H9 (cell line): ENCODE measurements around the gene KCNIP3. TPM values are rescaled to one million over a fixed set of nuclear protein-coding genes. Genes with fewer than 3 reads are reported as not detected.

Experiments used
- DNase-seq: peaks from one replicate; pipeline ENCODE4 v3.0.0-alpha.2; 2017
- H2AFZ ChIP-seq: one replicate; pipeline ENCODE4 v1.6.1; 2013; ENCODE audit warnings: mild to moderate bottlenecking, low read length, control low read depth, moderate library complexity
- H2AK5ac ChIP-seq: 2 replicates; pipeline ENCODE4 v1.6.1; 2013; ENCODE audit warnings: low read length, control low read depth, mixed read lengths; ENCODE audit not compliant: insufficient read length
- H2BK120ac ChIP-seq: one replicate; pipeline ENCODE4 v1.6.1; 2013; ENCODE audit warnings: low read depth, mild to moderate bottlenecking, low read length, control low read depth, inconsistent platforms; ENCODE audit not compliant: poor library complexity, severe bottlenecking
- H2BK12ac ChIP-seq: 2 replicates; pipeline ENCODE4 v1.6.1; 2013; ENCODE audit warnings: low read length, control low read depth, mixed read lengths, low read depth; ENCODE audit not compliant: insufficient read length
- H2BK15ac ChIP-seq: 2 replicates; pipeline ENCODE4 v1.6.1; 2013; ENCODE audit warnings: low read depth, low read length, control low read depth
- H2BK20ac ChIP-seq: one replicate; pipeline ENCODE4 v1.6.1; 2013; ENCODE audit warnings: low read depth, mild to moderate bottlenecking, low read length, control low read depth, inconsistent platforms; ENCODE audit not compliant: poor library complexity, severe bottlenecking
- H2BK5ac ChIP-seq: 2 replicates; pipeline ENCODE4 v1.6.1; 2013; ENCODE audit warnings: low read length, control low read depth, mixed read lengths; ENCODE audit not compliant: insufficient read length
- H3K14ac ChIP-seq: 2 replicates; pipeline ENCODE4 v1.6.1; 2013; ENCODE audit warnings: low read length, control low read depth; ENCODE audit not compliant: insufficient read depth
- H3K18ac ChIP-seq: 2 replicates; pipeline ENCODE4 v1.6.1; 2013; ENCODE audit warnings: low read depth, mild to moderate bottlenecking, mixed read lengths, low read length, control low read depth; ENCODE audit not compliant: insufficient read length
- H3K23ac ChIP-seq: 2 replicates; pipeline ENCODE4 v1.6.1; 2013; ENCODE audit warnings: low read length, control low read depth, mixed read lengths, low read depth; ENCODE audit not compliant: insufficient read length
- H3K23me2 ChIP-seq: 2 replicates; pipeline ENCODE4 v1.6.1; 2013; ENCODE audit warnings: low read depth, mild to moderate bottlenecking, mixed read lengths, low read length, control low read depth; ENCODE audit not compliant: insufficient read length, poor library complexity, severe bottlenecking
- H3K27ac ChIP-seq: 2 replicates; pipeline ENCODE4 v1.5.1; 2013; ENCODE audit warnings: low read length, control low read depth, mixed read lengths, low read depth; ENCODE audit not compliant: insufficient read length
- H3K27me3 ChIP-seq: 2 replicates; pipeline ENCODE4 v1.6.1; 2013; ENCODE audit warnings: low read length, control low read depth, inconsistent platforms; ENCODE audit not compliant: insufficient read depth
- H3K4ac ChIP-seq: 2 replicates; pipeline ENCODE4 v1.6.1; 2013; ENCODE audit warnings: low read depth, mild to moderate bottlenecking, control low read depth, inconsistent platforms, low read length, moderate library complexity
- H3K4me1 ChIP-seq: 2 replicates; pipeline ENCODE4 v1.6.1; 2013; ENCODE audit warnings: low read length, control low read depth, inconsistent platforms; ENCODE audit not compliant: insufficient read depth
- H3K4me2 ChIP-seq: 2 replicates; pipeline ENCODE4 v1.6.1; 2013; ENCODE audit warnings: low read length, control low read depth, mixed read lengths; ENCODE audit not compliant: insufficient read length, insufficient read depth
- H3K56ac ChIP-seq: 2 replicates; pipeline ENCODE4 v1.6.1; 2013; ENCODE audit warnings: low read depth, mild to moderate bottlenecking, mixed read lengths, low read length, control low read depth; ENCODE audit not compliant: insufficient read length
- H3K79me1 ChIP-seq: 2 replicates; pipeline ENCODE4 v1.6.1; 2013; ENCODE audit warnings: low read depth, mild to moderate bottlenecking, moderate library complexity, low read length, control low read depth, inconsistent platforms; ENCODE audit not compliant: insufficient read depth, poor library complexity, severe bottlenecking
- H3K79me2 ChIP-seq: 2 replicates; pipeline ENCODE4 v1.6.1; 2013; ENCODE audit warnings: low read length, control low read depth, inconsistent platforms; ENCODE audit not compliant: insufficient read depth
- H3K9ac ChIP-seq: 2 replicates; pipeline ENCODE4 v1.6.1; 2013; ENCODE audit warnings: low read length, control low read depth, mixed read lengths; ENCODE audit not compliant: insufficient read length; ENCODE audit errors: extremely low read depth
- H3K9me3 ChIP-seq: one replicate; pipeline ENCODE4 v1.6.1; 2013; ENCODE audit warnings: low read depth, low read length, inconsistent platforms; ENCODE audit not compliant: control insufficient read depth
- H3T11ph ChIP-seq: one replicate; pipeline ENCODE4 v1.6.1; 2013; ENCODE audit warnings: mild to moderate bottlenecking, low read length, control low read depth, inconsistent platforms
- H4K20me1 ChIP-seq: one replicate; pipeline ENCODE4 v1.6.1; 2013; ENCODE audit not compliant: control insufficient read depth, insufficient read length, insufficient read depth
- H4K5ac ChIP-seq: 2 replicates; pipeline ENCODE4 v1.6.1; 2013; ENCODE audit warnings: low read depth, mild to moderate bottlenecking, mixed read lengths, low read length, control low read depth; ENCODE audit not compliant: insufficient read length
- H4K8ac ChIP-seq: replicated peaks from 2 replicates; pipeline ENCODE4 v1.6.1; 2013; ENCODE audit warnings: low read length, control low read depth, mixed read lengths, low read depth; ENCODE audit not compliant: insufficient read length
- H4K91ac ChIP-seq: 2 replicates; pipeline ENCODE4 v1.6.1; 2013; ENCODE audit warnings: low read depth, mild to moderate bottlenecking, moderate library complexity, mixed read lengths, low read length, control low read depth; ENCODE audit not compliant: insufficient read length
- H3K27ac Mint-ChIP-seq, 3 experiments: 2 replicates in 2 of 3; 3 replicates in 1 of 3; pipeline ENCODE4 v1.8.0; 2020 to 2021; ENCODE audit warnings: mixed read lengths in 3 of 3, mild to moderate bottlenecking in 1 of 3, moderate library complexity in 1 of 3
- H3K27me3 Mint-ChIP-seq: 2 replicates; pipeline ENCODE4 v1.8.0; 2021; ENCODE audit warnings: low read depth, mild to moderate bottlenecking, moderate library complexity, mixed read lengths
- H3K36me3 Mint-ChIP-seq, 3 experiments: 2 replicates in 2 of 3; 3 replicates in 1 of 3; pipeline ENCODE4 v1.8.0; 2020 to 2021; ENCODE audit warnings: low read depth in 3 of 3, mixed read lengths in 3 of 3; ENCODE audit not compliant: insufficient read depth in 1 of 3
- H3K4me1 Mint-ChIP-seq, 2 experiments: 2 replicates each; pipeline ENCODE4 v1.8.0; 2020; ENCODE audit warnings: mixed read lengths in 2 of 2
- H3K4me3 Mint-ChIP-seq, 2 experiments: 2 replicates in 1 of 2; 3 replicates in 1 of 2; pipeline ENCODE4 v1.8.0; 2020 to 2021; ENCODE audit warnings: mild to moderate bottlenecking in 2 of 2, mixed read lengths in 2 of 2, moderate library complexity in 1 of 2
- H3K9me3 Mint-ChIP-seq, 2 experiments: 2 replicates in 1 of 2; 3 replicates in 1 of 2; pipeline ENCODE4 v1.8.0; 2020; ENCODE audit warnings: mild to moderate bottlenecking in 2 of 2, mixed read lengths in 2 of 2, moderate library complexity in 1 of 2
- CTCF ChIP-seq: fragments of 200-600 bp; sonication (generic); conservative IDR thresholded peaks from 3 replicates; pipeline ENCODE4 v1.8.0; 2021; ENCODE audit warnings: antibody characterized with exemption, mild to moderate bottlenecking
- WGBS: extraction: QIAGEN DNeasy Blood & Tissue Kit; methylation state at CpG from one replicate; pipeline ENCODE4 v1.1.7; 2013; ENCODE audit warnings: missing lambda C conversion rate, low lambda C conversion rate, mixed read lengths; ENCODE audit not compliant: insufficient read length; ENCODE audit errors: extremely low coverage; 5-methylcytosine and 5-hydroxymethylcytosine counted together
- total RNA-seq: library from RNA; stranded (reverse); gene quantifications from 2 replicates; pipeline ENCODE4 v1.2.1, GENCODE V29; 2021

The KCNIP3 gene
- total RNA-seq, 1 experiment from 2014 or later: 1.5 TPM

- WGBS: no CpG with 5 or more reads among the region's 11 CpGs
- H4K8ac ChIP-seq: no peak overlapping the region
Observed at GRCh38 chr2:95320344-95320712, 23.2 kb downstream of the KCNIP3 start.

More at GRCh38 chr2:95320344-95320712, 23.2 kb downstream of the KCNIP3 start:
- H3T11ph ChIP-seq: no peak overlapping the region
- TF ChIP-seq CTCF: no peak
- H2AFZ ChIP-seq: no peak overlapping the region
- no peaks in the 10 kb centered on the region for H3K36me3 Mint-ChIP-seq
- DNase-seq: no peak
- H2AK5ac ChIP-seq: no peak overlapping the region
- no peaks in the 10 kb centered on the region for H3K27me3 ChIP-seq
- H2BK12ac ChIP-seq: no peak overlapping the region
- no peak overlapping the region for H4K5ac ChIP-seq
- H3K27ac ChIP-seq: no peak overlapping the region
- H3K27ac Mint-ChIP-seq: no peak overlapping the region
- no peak overlapping the region for H4K91ac ChIP-seq
- H3K79me1 ChIP-seq: no peaks in the 10 kb centered on the region
- no peaks in the 10 kb centered on the region for H4K20me1 ChIP-seq
- H3K4me3 Mint-ChIP-seq: no peak overlapping the region
- H2BK120ac ChIP-seq: no peak overlapping the region
- no peaks in the 10 kb centered on the region for H3K23me2 ChIP-seq
- H3K9ac ChIP-seq: no peak overlapping the region
- H3K4me1 ChIP-seq: no peaks in the 10 kb centered on the region
- H3K4me1 Mint-ChIP-seq: peaks cover 2 to 4% of the 10 kb centered on the region in 2 experiments; a peak in 3 of 4 replicates
- no peak overlapping the region; the same call in 1 of the 2 replicates for H3K14ac ChIP-seq
- no peak overlapping the region for H2BK15ac ChIP-seq
- no peaks in the 10 kb centered on the region for H3K79me2 ChIP-seq
- peaks cover 0 to 3% of the 10 kb centered on the region in 2 experiments; a peak in 2 of 5 replicates for H3K9me3 Mint-ChIP-seq
- no peak overlapping the region for H3K56ac ChIP-seq
- H3K9me3 ChIP-seq: no peaks in the 10 kb centered on the region
- H3K18ac ChIP-seq: no peak overlapping the region
- no peak overlapping the region for H3K23ac ChIP-seq
- no peak overlapping the region for H3K4ac ChIP-seq
- no peak overlapping the region for H2BK20ac ChIP-seq
- no peaks in the 10 kb centered on the region; the same call in none of the 2 replicates for H3K27me3 Mint-ChIP-seq
- H3K4me2 ChIP-seq: no peak overlapping the region
- H2BK5ac ChIP-seq: no peak overlapping the region
